GM19463 (cell line): Measurements from ENCODE around the gene STON2.
A peak's percentile ranks its signal among the peaks of the same experiment; 100 is the strongest.

Experiments used
- ATAC-seq: cut with Tn5 transposase; IDR thresholded peaks from one replicate; pipeline ENCODE4 v1.9.1; 2021; ENCODE audit warnings: mild to moderate bottlenecking, moderate library complexity; ENCODE audit not compliant: unreplicated experiment

Gene STON2

GRCh38 chr14:81423504-81423903 is 23.4 kb upstream of the STON2 start:
- no peak for ATAC-seq

- no peak for ATAC-seq
Observed at GRCh38 chr14:81418057-81418790, 18.1 kb upstream of the STON2 start.

GRCh38 chr14:81416981-81417380 is 16.9 kb upstream of the STON2 start:
- no peak for ATAC-seq

- ATAC-seq: no peak
Observed at GRCh38 chr14:81416194-81416952, 16.2 kb upstream of the STON2 start.

- ATAC-seq: no peak
Observed at GRCh38 chr14:81415781-81416180, 15.7 kb upstream of the STON2 start.

- no peak for ATAC-seq
Observed at GRCh38 chr14:81414123-81414522, 14.0 kb upstream of the STON2 start.

GRCh38 chr14:81412779-81413178 is 12.7 kb upstream of the STON2 start:
- no peak for ATAC-seq

GRCh38 chr14:81408595-81408994 is 8.5 kb upstream of the STON2 start:
- ATAC-seq: no peak

GRCh38 chr14:81406863-81407262 is 6.7 kb upstream of the STON2 start:
- ATAC-seq: no peak

GRCh38 chr14:81402123-81402495 is 2.0 kb upstream of the STON2 start:
- peak; percentile 28 for ATAC-seq

GRCh38 chr14:81401420-81402122 is 1.4 kb upstream of the STON2 start:
- ATAC-seq: peak; percentile 56

GRCh38 chr14:81400852-81401251 is 728 bp upstream of the STON2 start:
- no peak for ATAC-seq

GRCh38 chr14:81398196-81398891 is 1.8 kb downstream of the STON2 start:
- ATAC-seq: no peak

GRCh38 chr14:81396113-81396512 is 4.0 kb downstream of the STON2 start:
- no peak for ATAC-seq

GRCh38 chr14:81394739-81395138 is 5.4 kb downstream of the STON2 start:
- ATAC-seq: no peak

- ATAC-seq: no peak
Observed at GRCh38 chr14:81392976-81393643, 7.0 kb downstream of the STON2 start.

GRCh38 chr14:81392052-81392451 is 8.1 kb downstream of the STON2 start:
- ATAC-seq: no peak

GRCh38 chr14:81390696-81391095 is 9.4 kb downstream of the STON2 start:
- no peak for ATAC-seq

- ATAC-seq: no peak
Observed at GRCh38 chr14:81388336-81388735, 11.8 kb downstream of the STON2 start.

GRCh38 chr14:81386290-81386745 is 13.8 kb downstream of the STON2 start:
- ATAC-seq: no peak

GRCh38 chr14:81385886-81386285 is 14.2 kb downstream of the STON2 start:
- ATAC-seq: no peak
